Testis (tissue), 2 donors: ENCODE results near the gene CALML5.

Experiments used
- CTCF ChIP-seq, 3 experiments: fragments of 450-650 bp in 2 of 3; fragments of 200-600 bp in 1 of 3; sonication (generic) in 1 of 3; IDR thresholded peaks; one replicate each; pipeline ENCODE4 v1.5.1; 2016 to 2019; ENCODE audit warnings: antibody characterized with exemption in 3 of 3, mild to moderate bottlenecking in 2 of 3, moderate library complexity in 1 of 3
- POLR2A ChIP-seq: fragments of 450-650 bp; IDR thresholded peaks from one replicate; pipeline ENCODE4 v1.6.1; 2017; ENCODE audit warnings: antibody characterized with exemption, mild to moderate bottlenecking, moderate library complexity

DNA sequence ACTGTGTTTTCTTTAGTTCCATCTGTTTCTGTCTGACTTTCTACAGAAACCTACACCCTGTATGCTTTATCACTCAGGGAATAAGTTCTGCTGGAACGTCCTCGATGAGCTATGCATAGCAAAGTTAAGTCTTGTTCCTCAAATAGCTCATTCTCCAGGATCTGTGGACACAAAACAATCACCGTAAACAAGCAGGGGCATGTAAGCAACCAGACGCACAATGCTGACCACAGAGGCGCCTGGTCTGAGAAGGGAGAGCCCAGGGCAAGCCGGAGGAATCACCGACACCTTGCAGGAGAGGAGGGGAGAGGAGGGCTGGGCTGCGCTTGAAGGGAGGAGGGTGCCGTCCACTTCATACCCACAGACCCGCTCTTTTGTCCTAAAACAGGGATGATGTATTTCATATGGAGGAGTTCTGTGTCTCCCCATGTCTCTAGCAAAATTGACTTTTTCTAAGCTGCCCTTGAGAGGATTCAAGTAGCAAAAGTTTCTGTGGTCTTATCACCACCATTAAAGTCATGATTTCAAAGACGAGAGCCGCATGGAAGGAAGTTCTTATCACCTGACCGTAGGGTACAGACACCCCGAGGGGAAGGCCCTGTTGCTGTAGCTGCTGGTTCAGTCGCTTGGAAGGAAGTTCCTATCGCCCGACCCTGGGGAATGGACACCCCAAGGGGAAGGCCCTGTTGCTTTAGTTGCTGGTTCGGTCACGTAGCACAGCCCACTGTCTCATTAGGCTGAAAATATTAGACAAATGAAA is 39.7 kb upstream of the CALML5 start:
- TF ChIP-seq POLR2A (no peak), CTCF (IDR thresholded peaks at IDR 0.05) (no peak)
